ENCODE results near the gene LAMTOR4. TPM values are rescaled to one million over a fixed set of nuclear protein-coding genes. Genes with fewer than 3 reads are reported as not detected.

LAMTOR4 gene
- polyA plus RNA-seq, 1 donor from 2014 or later, result 333 TPM

DNA sequence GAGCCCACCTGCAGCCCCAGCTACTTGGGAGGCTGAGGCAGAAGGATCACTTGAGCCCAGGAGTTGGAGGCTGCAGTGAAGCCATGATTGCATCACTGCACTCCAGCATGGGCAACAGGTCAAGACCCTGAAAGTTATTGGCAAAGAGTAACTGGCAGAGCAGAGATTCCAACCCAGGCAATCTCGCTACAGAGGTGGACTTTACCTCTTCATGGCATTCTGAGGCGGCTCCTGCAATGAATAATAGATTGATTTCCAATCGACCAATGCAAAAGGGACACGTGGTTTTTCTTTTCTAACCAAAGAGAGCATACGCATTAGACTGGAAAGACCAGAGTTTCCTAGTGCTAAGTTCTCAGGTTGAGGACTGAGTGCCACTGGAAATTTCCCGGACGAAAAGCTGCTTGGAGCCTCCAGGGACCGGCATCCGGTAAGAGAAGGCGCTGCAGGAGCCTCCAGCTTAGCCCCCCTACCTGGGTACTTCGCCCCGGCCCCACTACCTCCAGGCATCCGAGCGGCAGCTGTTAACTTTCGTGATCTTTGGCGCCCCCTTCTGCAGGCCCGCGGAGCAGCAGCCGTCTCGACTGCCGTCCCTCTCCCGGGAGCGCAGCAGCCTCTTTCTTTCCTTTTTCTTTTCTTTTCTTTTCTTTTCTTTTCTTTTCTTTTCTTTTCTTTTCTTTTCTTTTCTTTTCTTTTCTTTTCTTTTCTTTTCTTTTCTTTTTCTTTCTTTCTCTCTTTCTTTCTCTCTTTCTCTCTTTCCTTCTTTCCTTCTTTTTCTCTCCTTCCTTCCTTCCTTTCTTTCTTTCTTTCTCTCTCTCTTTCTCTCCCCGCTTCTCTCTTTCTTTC, 17.9 kb upstream of the LAMTOR4 start:
- Histone ChIP-seq H3K36me3 (ENCODE audit: insufficient read depth, low read length) (no peaks in the 10 kb centered on the region), H3K4me3 (ENCODE audit: low read length) (peak overlapping the region; percentile 25), H3K4me2 (ENCODE audit: low read length) (no peak overlapping the region), H2AFZ (ENCODE audit: low read depth, low read length) (no peak overlapping the region), H3K9me3 (ENCODE audit: low read length) (no peaks in the 10 kb centered on the region), H3K79me2 (replicated peaks; ENCODE audit: insufficient read depth, low read length) (no peaks in the 10 kb centered on the region), H4K20me1 (ENCODE audit: insufficient read depth) (no peaks in the 10 kb centered on the region), H3F3A (ENCODE audit: insufficient read depth, low read length, poor library complexity, severe bottlenecking) (peaks cover 3% of the 10 kb centered on the region), H3K27ac (ENCODE audit: low read length) (no peak overlapping the region), H3K9ac (ENCODE audit: low read length) (no peak overlapping the region), H3K9me2 (ENCODE audit: insufficient read depth, low read length) (no peaks in the 10 kb centered on the region), H3K27me3 (ENCODE audit: insufficient read depth, low read depth, low read length) (no peaks in the 10 kb centered on the region)
- TF ChIP-seq, protein P1, sequence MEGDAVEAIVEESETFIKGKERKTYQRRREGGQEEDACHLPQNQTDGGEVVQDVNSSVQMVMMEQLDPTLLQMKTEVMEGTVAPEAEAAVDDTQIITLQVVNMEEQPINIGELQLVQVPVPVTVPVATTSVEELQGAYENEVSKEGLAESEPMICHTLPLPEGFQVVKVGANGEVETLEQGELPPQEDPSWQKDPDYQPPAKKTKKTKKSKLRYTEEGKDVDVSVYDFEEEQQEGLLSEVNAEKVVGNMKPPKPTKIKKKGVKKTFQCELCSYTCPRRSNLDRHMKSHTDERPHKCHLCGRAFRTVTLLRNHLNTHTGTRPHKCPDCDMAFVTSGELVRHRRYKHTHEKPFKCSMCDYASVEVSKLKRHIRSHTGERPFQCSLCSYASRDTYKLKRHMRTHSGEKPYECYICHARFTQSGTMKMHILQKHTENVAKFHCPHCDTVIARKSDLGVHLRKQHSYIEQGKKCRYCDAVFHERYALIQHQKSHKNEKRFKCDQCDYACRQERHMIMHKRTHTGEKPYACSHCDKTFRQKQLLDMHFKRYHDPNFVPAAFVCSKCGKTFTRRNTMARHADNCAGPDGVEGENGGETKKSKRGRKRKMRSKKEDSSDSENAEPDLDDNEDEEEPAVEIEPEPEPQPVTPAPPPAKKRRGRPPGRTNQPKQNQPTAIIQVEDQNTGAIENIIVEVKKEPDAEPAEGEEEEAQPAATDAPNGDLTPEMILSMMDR (IDR thresholded peaks at IDR 0.05; ENCODE audit: poor library complexity, severe bottlenecking), result peak; percentile 88
- TF ChIP-seq MXI1 (conservative IDR thresholded peaks at IDR 0.05; ENCODE audit: poor library complexity, severe bottlenecking) (no peak), EP300 (conservative IDR thresholded peaks at IDR 0.05; ENCODE audit: poor library complexity, severe bottlenecking) (no peak), SMC3 (conservative IDR thresholded peaks at IDR 0.05; ENCODE audit: poor library complexity) (peak; percentile 76), RAD21 (conservative IDR thresholded peaks at IDR 0.05) (peak; percentile 80), TAF1 (IDR thresholded peaks at IDR 0.05; ENCODE audit: low read depth) (no peak), EZH2 (IDR thresholded peaks at IDR 0.05; ENCODE audit: borderline replicate concordance, insufficient read depth, low read length, poor library complexity, severe bottlenecking) (no peak), POLR2AphosphoS5 (IDR thresholded peaks at IDR 0.05) (no peak)

DNA sequence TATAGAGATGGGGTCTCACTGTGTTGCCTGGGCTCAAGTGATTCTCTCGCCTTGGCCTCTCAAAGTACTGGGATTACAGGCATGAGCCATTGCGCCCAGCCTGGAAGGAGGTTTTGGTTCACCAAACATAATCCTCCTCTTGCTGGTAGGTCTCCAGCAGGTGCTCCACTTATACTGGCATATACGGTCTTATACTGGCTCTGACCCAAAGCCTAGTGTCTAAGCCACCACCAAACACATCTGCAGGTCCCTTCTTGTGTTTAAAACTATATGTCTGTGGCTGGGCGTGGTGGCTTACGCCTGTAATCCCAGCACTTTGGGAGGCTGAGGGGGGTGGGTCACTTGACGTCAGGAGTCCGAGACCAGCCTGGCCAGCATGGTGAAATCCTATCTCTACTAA, 16.6 kb upstream of the LAMTOR4 start:
- no peak overlapping the region for H3K27ac ChIP-seq (ENCODE audit: low read length)

More for the DNA sequence above, 16.6 kb upstream of the LAMTOR4 start:
- Histone ChIP-seq H2AFZ (ENCODE audit: low read depth, low read length) (no peak overlapping the region), H3K79me2 (replicated peaks; ENCODE audit: insufficient read depth, low read length) (no peaks in the 10 kb centered on the region), H3F3A (ENCODE audit: insufficient read depth, low read length, poor library complexity, severe bottlenecking) (no peaks in the 10 kb centered on the region), H3K27me3 (ENCODE audit: insufficient read depth, low read depth, low read length) (no peaks in the 10 kb centered on the region), H3K4me2 (ENCODE audit: low read length) (no peak overlapping the region), H3K9me3 (ENCODE audit: low read length) (no peaks in the 10 kb centered on the region), H3K9me2 (ENCODE audit: insufficient read depth, low read length) (no peaks in the 10 kb centered on the region), H4K20me1 (ENCODE audit: insufficient read depth) (no peaks in the 10 kb centered on the region), H3K36me3 (ENCODE audit: insufficient read depth, low read length) (no peaks in the 10 kb centered on the region), H3K9ac (ENCODE audit: low read length) (no peak overlapping the region), H3K4me3 (ENCODE audit: low read length) (no peak overlapping the region)
- TF ChIP-seq SMC3 (conservative IDR thresholded peaks at IDR 0.05; ENCODE audit: poor library complexity), result no peak
- TF ChIP-seq, protein P1 (IDR thresholded peaks at IDR 0.05; ENCODE audit: poor library complexity, severe bottlenecking), result no peak
- TF ChIP-seq RAD21 (conservative IDR thresholded peaks at IDR 0.05), result no peak
- TF ChIP-seq EZH2 (IDR thresholded peaks at IDR 0.05; ENCODE audit: borderline replicate concordance, insufficient read depth, low read length, poor library complexity, severe bottlenecking), result no peak
- TF ChIP-seq MXI1 (conservative IDR thresholded peaks at IDR 0.05; ENCODE audit: poor library complexity, severe bottlenecking), result no peak
- no peak for TF ChIP-seq EP300 (conservative IDR thresholded peaks at IDR 0.05; ENCODE audit: poor library complexity, severe bottlenecking)
- no peak for TF ChIP-seq POLR2AphosphoS5 (IDR thresholded peaks at IDR 0.05)
- TF ChIP-seq TAF1 (IDR thresholded peaks at IDR 0.05; ENCODE audit: low read depth), result no peak
- TF ChIP-seq, protein P2, sequence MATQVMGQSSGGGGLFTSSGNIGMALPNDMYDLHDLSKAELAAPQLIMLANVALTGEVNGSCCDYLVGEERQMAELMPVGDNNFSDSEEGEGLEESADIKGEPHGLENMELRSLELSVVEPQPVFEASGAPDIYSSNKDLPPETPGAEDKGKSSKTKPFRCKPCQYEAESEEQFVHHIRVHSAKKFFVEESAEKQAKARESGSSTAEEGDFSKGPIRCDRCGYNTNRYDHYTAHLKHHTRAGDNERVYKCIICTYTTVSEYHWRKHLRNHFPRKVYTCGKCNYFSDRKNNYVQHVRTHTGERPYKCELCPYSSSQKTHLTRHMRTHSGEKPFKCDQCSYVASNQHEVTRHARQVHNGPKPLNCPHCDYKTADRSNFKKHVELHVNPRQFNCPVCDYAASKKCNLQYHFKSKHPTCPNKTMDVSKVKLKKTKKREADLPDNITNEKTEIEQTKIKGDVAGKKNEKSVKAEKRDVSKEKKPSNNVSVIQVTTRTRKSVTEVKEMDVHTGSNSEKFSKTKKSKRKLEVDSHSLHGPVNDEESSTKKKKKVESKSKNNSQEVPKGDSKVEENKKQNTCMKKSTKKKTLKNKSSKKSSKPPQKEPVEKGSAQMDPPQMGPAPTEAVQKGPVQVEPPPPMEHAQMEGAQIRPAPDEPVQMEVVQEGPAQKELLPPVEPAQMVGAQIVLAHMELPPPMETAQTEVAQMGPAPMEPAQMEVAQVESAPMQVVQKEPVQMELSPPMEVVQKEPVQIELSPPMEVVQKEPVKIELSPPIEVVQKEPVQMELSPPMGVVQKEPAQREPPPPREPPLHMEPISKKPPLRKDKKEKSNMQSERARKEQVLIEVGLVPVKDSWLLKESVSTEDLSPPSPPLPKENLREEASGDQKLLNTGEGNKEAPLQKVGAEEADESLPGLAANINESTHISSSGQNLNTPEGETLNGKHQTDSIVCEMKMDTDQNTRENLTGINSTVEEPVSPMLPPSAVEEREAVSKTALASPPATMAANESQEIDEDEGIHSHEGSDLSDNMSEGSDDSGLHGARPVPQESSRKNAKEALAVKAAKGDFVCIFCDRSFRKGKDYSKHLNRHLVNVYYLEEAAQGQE (IDR thresholded peaks at IDR 0.05; ENCODE audit: borderline replicate concordance), result no peak

Measured in neural cell (in vitro differentiated cells).